HT-29 (cell line): ENCODE results near the gene NOS1. TPM values are rescaled to one million over a fixed set of nuclear protein-coding genes. Genes with fewer than 3 reads are reported as not detected.
"Not testable (repeated sequence)": the region's sequence is repeated elsewhere in the genome, so short reads cannot be mapped to it uniquely, and the experiment has no call there.

Experiments
- DNase-seq: peaks from one replicate; pipeline ENCODE4 v3.0.0-alpha.2; 2015; ENCODE audit warnings: low spot score
- total RNA-seq: library from RNA; depleted of rRNA; stranded (reverse); fragments of >200 nt; shearing (Covaris generic); gene quantifications from 2 replicates; pipeline ENCODE4 v1.2.3, GENCODE V29; 2014; rRNA removed

Gene NOS1
- total RNA-seq, result not detected in 2 replicates

- no peak for DNase-seq
These were observed at the start of gene NOS1 for GRCh38 chr12:117361347-117361751. Gene NOS1, minus strand, starts transcription at chr12:117361626. Its CDS starts 30,557 bp downstream, at chr12:117331069.

DNA sequence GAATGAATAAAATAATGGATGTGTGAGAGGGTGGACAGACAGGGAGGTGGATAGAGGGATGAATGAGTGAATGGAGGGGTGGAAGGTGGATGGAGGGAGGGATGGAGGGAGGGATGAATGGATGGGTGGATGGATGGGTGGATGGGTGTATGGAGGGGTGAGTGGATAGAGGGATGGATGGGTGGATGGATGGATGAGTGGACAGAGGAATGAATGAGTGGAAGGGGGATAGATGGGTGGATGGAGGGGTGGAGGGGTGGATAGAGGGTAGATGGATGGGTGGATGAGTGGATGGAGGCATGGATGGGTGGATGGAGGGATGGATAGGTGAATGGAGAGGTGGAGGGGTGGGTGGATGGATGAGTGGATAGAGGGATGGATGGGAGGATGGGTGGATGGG is 47.9 kb upstream of the NOS1 start:
- DNase-seq, result no peak

- no peak for DNase-seq
These were observed 46.9 kb upstream of the NOS1 start for GRCh38 chr12:117408161-117408791.

- no peak for DNase-seq
These were observed 43.5 kb upstream of the NOS1 start for GRCh38 chr12:117404940-117405339.

DNA sequence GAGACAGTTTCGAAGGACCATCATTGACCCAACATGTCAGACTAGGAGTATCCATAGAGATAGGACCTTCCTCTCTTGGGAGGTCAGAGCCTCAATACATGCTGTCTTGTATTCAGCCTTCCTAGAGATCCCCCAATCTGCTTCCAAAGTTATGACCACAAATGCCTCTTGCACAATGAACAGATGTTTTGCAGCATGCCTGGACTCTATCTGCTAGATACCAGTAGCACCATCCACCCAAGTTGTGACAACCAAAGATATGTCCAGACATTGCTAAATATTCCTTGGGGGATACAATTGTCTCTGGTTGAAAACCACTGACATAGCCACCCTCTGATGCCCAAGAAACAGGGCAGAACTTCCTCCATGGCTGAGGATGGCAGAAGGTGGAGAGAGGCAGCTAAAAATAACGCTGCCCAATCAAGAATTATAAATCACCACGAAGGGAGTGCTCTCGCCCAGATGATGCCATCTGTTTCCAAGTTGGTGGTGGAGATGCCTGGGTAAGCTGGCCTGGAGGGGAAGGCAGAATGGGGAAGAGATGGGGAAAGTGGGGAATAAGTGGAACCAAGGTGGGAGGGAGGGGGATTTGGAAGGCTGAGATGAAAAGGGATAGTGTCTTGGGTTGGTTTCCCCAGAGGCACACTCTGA is 42.9 kb upstream of the NOS1 start:
- no peak for DNase-seq

DNA sequence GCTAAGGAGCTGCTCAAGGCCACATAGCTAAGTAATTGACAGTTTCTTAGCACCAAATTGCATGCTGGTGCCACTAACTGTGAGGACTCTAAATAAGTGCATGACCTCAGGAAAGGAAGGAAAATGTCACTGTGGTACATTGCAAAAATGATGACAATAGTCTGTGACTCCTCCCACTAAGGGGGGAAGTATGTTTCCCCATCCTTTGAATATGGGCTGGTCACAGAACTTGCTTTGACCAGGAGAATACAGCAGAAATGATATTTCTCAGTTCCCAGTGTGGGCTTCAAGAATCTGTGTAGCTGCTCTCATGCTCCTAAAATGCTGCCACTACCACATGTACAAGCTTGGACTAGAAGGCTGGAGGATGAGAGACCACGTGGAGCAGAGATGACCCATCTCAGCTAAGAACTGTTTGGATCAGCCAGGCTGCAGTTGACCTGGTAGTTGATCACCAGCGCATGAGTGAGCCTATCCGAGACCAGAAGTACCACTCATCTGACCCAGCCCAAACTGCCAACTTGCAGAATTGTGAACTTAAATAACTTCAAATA is 42.2 kb upstream of the NOS1 start:
- no peak for DNase-seq

- DNase-seq, result peak; percentile 3
These were observed 40.9 kb upstream of the NOS1 start for GRCh38 chr12:117402363-117402762.

DNA sequence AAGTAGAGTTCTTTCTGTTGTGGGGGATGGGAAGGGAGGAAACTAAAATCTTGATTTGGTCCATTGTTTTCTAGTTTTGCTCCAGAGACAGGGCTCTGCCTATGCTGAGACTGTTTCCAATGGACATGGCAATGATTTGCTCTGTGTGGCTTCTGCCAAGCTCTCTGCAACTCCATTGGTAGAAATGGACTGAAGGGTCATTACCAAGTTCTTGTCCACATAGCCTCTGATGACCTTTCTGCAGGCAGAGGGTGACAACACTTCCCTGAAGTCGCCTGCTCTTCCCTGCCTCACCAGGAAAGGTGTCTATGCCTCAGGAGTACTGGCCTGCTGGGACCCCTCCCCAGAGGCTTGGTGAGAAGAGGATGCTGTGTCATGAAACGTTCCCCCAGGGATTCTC is 39.5 kb upstream of the NOS1 start:
- no peak for DNase-seq

- not testable (repeated sequence) for DNase-seq
These were observed 37.1 kb upstream of the NOS1 start for GRCh38 chr12:117398482-117398881.

DNA sequence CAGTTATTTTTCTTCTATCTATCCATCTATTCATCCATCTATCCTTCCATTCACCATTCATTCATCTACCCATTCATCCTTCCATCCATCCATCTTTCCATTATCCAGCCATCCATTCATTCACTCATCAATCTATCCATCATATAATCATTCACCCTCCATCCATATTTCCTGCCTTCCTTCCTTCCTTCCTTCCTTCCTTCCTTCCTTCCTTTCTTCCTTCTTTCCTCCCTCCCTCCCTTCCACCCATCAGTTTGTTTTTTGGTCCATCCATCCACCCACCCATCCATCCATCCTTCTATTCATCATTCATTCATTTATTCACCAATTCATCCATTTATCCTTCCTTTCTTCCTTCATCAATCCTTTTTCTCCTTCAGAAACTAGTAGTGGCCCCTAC is 34.3 kb upstream of the NOS1 start:
- DNase-seq, result no peak

- DNase-seq, result no peak
These were observed 33.1 kb upstream of the NOS1 start for GRCh38 chr12:117394491-117394890.

GRCh38 chr12:117393656-117394055 is 32.2 kb upstream of the NOS1 start:
- no peak for DNase-seq

- no peak for DNase-seq
These were observed 29.4 kb upstream of the NOS1 start for GRCh38 chr12:117390866-117391265.

GRCh38 chr12:117388951-117389446 is 27.6 kb upstream of the NOS1 start:
- DNase-seq, result no peak

DNA sequence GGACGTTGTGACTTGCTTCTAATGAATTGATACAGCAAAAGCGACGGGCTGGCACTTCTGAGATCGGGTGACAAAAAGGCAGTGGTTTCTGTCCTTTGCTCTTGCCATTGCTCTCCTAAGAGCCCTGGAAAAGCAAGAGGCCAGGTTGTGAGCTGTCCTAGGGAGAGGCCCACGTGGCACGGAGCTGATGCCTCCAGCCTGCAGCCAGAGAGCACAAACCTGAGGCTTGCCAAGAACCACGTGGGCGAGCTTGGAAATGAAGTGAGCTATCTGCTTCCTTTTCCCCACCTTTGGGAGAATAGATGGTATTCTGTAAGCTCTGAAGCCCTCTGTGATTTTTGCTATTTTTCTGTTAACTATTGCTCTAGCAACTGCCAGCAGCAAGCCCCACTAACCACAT is 26.4 kb upstream of the NOS1 start:
- DNase-seq, result no peak

DNA sequence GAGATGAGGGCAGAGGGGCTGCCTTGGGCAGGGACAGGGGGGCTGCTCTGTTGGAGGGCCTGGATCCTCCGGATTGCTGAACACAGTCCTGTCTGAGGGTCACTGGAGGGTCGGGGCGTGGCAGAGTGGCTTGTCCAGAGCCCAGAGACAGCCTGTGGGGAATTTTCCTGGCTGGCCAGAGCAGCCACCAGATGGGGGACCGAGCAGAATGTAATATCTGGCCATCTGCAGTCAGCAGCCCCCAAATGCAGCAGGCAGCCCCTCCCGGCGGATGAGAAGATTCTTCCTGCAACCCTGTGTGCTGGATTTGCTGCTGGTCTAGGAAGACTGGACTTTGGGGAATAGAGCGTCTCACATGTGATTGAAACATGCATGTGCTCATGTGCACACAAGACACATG is 23.3 kb upstream of the NOS1 start:
- no peak for DNase-seq

DNA sequence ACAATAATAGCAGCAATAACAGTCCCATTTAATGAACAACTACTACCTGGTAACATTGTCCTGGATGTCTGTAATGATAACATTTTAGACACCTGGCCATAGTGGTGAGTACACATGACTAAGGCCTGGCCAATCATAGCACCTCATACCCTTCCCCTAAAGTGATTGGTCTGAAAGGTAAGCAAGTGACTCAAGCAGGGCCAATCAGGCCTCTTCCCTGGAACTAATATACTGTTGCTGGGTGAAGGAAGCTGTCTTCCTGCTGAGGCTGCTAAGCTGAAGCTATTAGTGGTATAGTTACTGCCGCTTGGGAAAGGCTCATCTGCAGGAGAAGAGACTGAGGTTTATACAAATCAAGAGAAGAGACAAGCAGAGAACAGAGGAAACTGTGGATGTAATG is 18.7 kb upstream of the NOS1 start:
- DNase-seq, result no peak

DNA sequence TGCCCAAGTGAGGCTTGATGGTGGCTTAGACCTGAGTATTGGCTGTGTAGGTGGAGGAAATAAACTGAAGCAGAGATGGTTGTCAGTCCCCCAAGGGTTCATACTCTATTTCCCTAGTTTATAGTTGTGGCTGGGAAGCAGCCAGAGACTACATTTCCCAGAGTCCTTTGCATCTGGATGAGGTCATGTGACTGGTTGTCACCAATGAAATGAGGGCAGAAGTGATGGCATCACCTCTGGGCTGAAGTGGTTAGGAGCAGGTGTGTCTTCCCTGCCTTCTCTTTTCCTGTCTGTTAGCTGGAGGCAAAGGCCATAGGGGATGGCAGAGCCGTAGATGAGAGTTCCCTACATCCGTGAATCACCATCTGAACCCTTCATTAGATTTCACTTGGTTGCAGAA is 16.3 kb upstream of the NOS1 start:
- DNase-seq, result peak; percentile 7

DNA sequence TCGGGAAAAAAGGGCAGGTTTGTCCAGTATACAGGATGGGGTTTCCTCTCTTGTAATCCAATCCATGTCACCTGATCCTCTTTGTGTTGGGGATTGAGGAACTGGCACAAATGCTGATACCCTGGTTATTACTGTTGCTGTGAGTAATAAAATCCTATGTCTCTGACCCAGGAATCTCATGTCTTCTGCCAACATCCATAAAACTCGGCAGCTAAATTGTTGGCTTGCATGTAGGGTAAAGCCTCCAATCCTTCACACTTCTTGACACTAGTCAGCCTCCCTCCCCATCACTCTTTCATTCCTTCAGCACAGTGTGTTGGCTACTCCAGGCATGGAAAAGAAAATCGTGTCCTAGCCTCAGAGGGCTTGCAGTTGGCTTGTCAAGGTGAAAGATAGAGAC is 9.2 kb upstream of the NOS1 start:
- no peak for DNase-seq

GRCh38 chr12:117370000-117370399 is 8.6 kb upstream of the NOS1 start:
- DNase-seq, result not testable (repeated sequence)

- peak; percentile 91 for DNase-seq
These were observed 5.7 kb upstream of the NOS1 start for GRCh38 chr12:117367006-117367638.

- no peak for DNase-seq
These were observed 3.7 kb upstream of the NOS1 start for GRCh38 chr12:117365049-117365616.
